Transverse colon (tissue), 4 donors: ENCODE results near the gene PCMTD2. TPM values are rescaled to one million over a fixed set of nuclear protein-coding genes. Genes with fewer than 3 reads are reported as not detected.
"Not testable (repeated sequence)": the region's sequence is repeated elsewhere in the genome, so short reads cannot be mapped to it uniquely, and the experiment has no call there.

Experiments used
- DNase-seq: peaks from one replicate; pipeline ENCODE4 v3.0.0-alpha.2; 2019
- H3K27ac ChIP-seq, 4 donors: fragments of 200-600 bp; sonication (generic); 2 replicates each; pipeline ENCODE4 v1.5.1; 2016 to 2018; ENCODE audit warnings: inconsistent platforms in 4 of 4
- H3K27me3 ChIP-seq: fragments of 200-600 bp; sonication (generic); 2 replicates; pipeline ENCODE4 v1.5.1; 2017; ENCODE audit warnings: inconsistent platforms
- H3K36me3 ChIP-seq, 4 donors: fragments of 200-600 bp; sonication (generic); 2 replicates each; pipeline ENCODE4 v1.5.1; 2017 to 2019; ENCODE audit warnings: inconsistent platforms in 4 of 4
- H3K4me1 ChIP-seq, 4 donors: fragments of 200-600 bp; sonication (generic); 2 replicates each; pipeline ENCODE4 v1.5.1; 2017 to 2020; ENCODE audit warnings: inconsistent platforms in 4 of 4
- H3K4me3 ChIP-seq, 4 donors: fragments of 200-600 bp; sonication (generic); 1 replicate in 1 of 4; 2 replicates in 3 of 4; pipeline versions ENCODE4 v1.5.1 to v1.6.1; 2017 to 2019; ENCODE audit warnings: inconsistent platforms in 4 of 4
- H3K9me3 ChIP-seq, 2 donors: fragments of 200-600 bp; sonication (generic); 2 replicates each; pipeline ENCODE4 v1.5.1; 2017 to 2019; ENCODE audit warnings: inconsistent platforms in 2 of 2
- EP300 ChIP-seq: sonication (generic); formaldehyde crosslinking; IDR thresholded peaks from one replicate; pipeline ENCODE4 v1.6.1; 2017; ENCODE audit warnings: antibody characterized with exemption, low read depth
- POLR2A ChIP-seq: fragments of 450-650 bp; IDR thresholded peaks from one replicate; pipeline ENCODE4 v1.6.1; 2016; ENCODE audit warnings: antibody characterized with exemption, mild to moderate bottlenecking, moderate library complexity
- POLR2AphosphoS5 ChIP-seq, 3 donors: sonication (generic); formaldehyde crosslinking; IDR thresholded peaks; one replicate each; pipeline ENCODE4 v1.6.1; 2016; ENCODE audit warnings: antibody characterized with exemption in 3 of 3
- WGBS, 2 donors: methylation state at CpG; one replicate each; pipeline ENCODE4 v1.1.5; 2018; ENCODE audit warnings: low coverage in 1 of 2; 5-methylcytosine and 5-hydroxymethylcytosine counted together
- in situ Hi-C, 4 donors: fragments of 200-750 bp; cut with MboI; loops; one replicate each; pipeline versions ENCODE4 v1.15.0 to v1.15.1; 2017; ENCODE audit warnings: low sequenced_read_pairs in 3 of 4, low pct_ligation_motif_present in 1 of 4, low pct_unique_long_range_greater_than_20kb in 1 of 4
- intact Hi-C: fragments of 100-400 bp; cut with DNase I; formaldehyde crosslinking; loops from one replicate; pipeline ENCODE4 v1.15.1; 2023; ENCODE audit warnings: low total_unique reads
- total RNA-seq, 4 donors: library from RNA; depleted of rRNA; stranded (reverse); fragments of >200 nt; gene quantifications; one replicate each; pipeline ENCODE4 v1.1.0, GENCODE V29; 2016
- TF ChIP-seq, protein P1 (sequence below), 5 experiments: fragments of 200-600 bp in 3 of 5; fragments of 450-650 bp in 2 of 5; sonication (generic) in 3 of 5; IDR thresholded peaks; 1 replicate in 2 of 5; 2 replicates in 3 of 5; pipeline ENCODE4 v1.5.1; 2016 to 2017; ENCODE audit warnings: antibody characterized with exemption in 5 of 5, inconsistent platforms in 3 of 5, mild to moderate bottlenecking in 2 of 5, moderate library complexity in 1 of 5

Gene PCMTD2
- total RNA-seq, 4 donors from 2014 or later: 17.6 to 55.3 (median 34.2) TPM

DNA sequence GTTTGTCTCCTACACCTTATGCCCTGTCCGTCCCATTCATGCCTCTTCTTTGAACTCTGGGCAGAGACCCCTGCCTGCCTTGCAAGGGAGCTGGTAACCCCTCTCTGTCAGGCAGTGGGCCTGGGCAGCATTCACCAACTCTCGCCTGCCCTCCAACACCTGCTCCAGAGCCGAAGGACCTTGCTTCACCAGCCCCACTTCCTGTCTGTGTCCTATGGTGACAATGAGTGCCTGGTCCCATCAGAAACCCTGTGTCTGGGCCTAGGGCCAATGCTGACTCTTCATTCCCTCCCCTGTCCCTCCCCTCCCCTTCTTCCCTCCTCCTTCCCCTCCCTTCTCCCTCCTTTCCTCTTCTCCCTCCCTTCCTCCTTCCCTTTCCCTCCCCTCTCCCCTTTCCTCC, 22.8 kb upstream of the PCMTD2 start:
- intact Hi-C loops (no loop called here), in situ Hi-C loops (no loop called here)
- Histone ChIP-seq H3K4me1 (peaks cover 0 to 11% (median 6%) of the 10 kb centered on the region in 4 donors), H3K27me3 (no peaks in the 10 kb centered on the region), H3K4me3 (no peak overlapping the region), H3K9me3 (no peaks in the 10 kb centered on the region), H3K27ac (no peak overlapping the region), H3K36me3 (no peaks in the 10 kb centered on the region)
- DNase-seq: no peak
- WGBS, 2 donors: 60 to 80% methylated on average over 2 to 3 of the region's 3 CpGs
- TF ChIP-seq POLR2AphosphoS5 (IDR thresholded peaks at IDR 0.05): no peak
- no peak for TF ChIP-seq EP300
- TF ChIP-seq POLR2A: no peak
- TF ChIP-seq, protein P1, sequence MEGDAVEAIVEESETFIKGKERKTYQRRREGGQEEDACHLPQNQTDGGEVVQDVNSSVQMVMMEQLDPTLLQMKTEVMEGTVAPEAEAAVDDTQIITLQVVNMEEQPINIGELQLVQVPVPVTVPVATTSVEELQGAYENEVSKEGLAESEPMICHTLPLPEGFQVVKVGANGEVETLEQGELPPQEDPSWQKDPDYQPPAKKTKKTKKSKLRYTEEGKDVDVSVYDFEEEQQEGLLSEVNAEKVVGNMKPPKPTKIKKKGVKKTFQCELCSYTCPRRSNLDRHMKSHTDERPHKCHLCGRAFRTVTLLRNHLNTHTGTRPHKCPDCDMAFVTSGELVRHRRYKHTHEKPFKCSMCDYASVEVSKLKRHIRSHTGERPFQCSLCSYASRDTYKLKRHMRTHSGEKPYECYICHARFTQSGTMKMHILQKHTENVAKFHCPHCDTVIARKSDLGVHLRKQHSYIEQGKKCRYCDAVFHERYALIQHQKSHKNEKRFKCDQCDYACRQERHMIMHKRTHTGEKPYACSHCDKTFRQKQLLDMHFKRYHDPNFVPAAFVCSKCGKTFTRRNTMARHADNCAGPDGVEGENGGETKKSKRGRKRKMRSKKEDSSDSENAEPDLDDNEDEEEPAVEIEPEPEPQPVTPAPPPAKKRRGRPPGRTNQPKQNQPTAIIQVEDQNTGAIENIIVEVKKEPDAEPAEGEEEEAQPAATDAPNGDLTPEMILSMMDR (IDR thresholded peaks at IDR 0.05): no peak

DNA sequence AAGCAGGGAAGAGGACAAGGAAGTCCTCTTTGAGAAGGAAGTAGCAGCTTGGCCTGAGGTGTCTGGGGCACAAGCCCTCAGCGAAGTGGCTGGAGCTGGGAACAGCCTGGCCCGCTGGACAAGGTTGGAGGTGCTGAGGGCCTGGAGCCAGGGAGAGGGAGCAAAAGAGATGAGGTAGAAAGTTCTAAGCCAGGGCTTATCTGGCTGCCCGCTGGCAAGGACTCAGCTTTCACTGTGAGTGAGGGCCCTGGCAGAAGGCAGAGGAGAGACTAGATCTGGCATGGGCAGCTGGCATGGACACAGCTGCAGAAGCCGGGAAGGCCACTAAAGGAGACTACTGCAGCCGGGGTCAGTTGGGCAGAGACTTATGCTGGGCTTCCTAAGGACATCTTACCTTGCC, 21.8 kb upstream of the PCMTD2 start:
- TF ChIP-seq POLR2A: no peak
- no peak for TF ChIP-seq POLR2AphosphoS5 (IDR thresholded peaks at IDR 0.05)
- TF ChIP-seq, protein P1 (IDR thresholded peaks at IDR 0.05): no peak
- no peak for TF ChIP-seq EP300
- Histone ChIP-seq H3K27me3 (no peaks in the 10 kb centered on the region), H3K4me1 (peaks cover 0 to 6% (median 3%) of the 10 kb centered on the region in 4 donors), H3K27ac (no peak overlapping the region), H3K9me3 (no peaks in the 10 kb centered on the region), H3K4me3 (no peak overlapping the region), H3K36me3 (no peaks in the 10 kb centered on the region)
- 82 to 87% methylated on average over 3 to 5 of the region's 5 CpGs for WGBS, 2 donors
- intact Hi-C loops: no loop called here
- in situ Hi-C loops: no loop called here
- DNase-seq: no peak

GRCh38 chr20:64234291-64234791, 21.2 kb upstream of the PCMTD2 start:
- Histone ChIP-seq H3K9me3 (no peaks in the 10 kb centered on the region), H3K27ac (no peak overlapping the region), H3K4me3 (no peak overlapping the region), H3K4me1 (peaks cover 0 to 2% (median 0%) of the 10 kb centered on the region in 4 donors), H3K27me3 (no peaks in the 10 kb centered on the region), H3K36me3 (no peaks in the 10 kb centered on the region)
- in situ Hi-C loops: no loop called here
- DNase-seq: no peak
- WGBS, 2 donors: 85% methylated on average over 11 of the region's 11 CpGs; no CpG with 5 or more reads in 1 of the 2 donors
- intact Hi-C loops: no loop called here
- TF ChIP-seq EP300 (no peak), POLR2AphosphoS5 (IDR thresholded peaks at IDR 0.05) (no peak), POLR2A (no peak)
- TF ChIP-seq, protein P1 (IDR thresholded peaks at IDR 0.05): no peak

DNA sequence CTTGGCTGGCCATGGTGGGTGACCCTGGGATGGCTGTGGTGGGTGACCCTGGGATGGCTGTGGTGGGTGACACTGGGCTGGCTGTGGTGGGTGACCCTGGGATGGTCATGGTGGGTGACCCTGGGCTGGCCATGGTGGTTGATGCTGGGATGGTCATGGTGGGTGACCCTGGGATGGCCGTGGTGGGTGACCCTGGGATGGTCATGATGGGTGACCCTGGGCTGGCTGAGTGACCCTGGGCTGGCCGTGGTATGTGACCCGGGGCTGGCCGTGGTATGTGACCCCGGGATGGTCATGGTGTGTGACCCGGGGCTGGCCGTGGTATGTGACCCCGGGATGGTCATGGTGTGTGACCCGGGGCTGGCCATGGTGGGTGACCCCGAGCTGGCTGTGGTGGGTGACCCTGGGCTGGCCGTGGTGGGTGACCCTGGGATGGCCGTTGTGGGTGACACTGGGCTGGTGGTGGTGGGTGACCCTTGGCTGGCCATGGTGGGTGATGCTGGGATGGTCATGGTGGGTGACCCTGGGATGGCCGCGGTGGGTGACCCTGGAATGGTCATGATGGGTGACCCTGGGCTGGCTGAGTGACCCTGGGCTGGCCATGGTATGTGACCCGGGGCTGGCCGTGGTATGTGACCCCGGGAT, 20.5 kb upstream of the PCMTD2 start:
- intact Hi-C loops, in situ Hi-C loops, H3K4me1 ChIP-seq, H3K36me3 ChIP-seq, DNase-seq, H3K4me3 ChIP-seq, H3K27me3 ChIP-seq, H3K27ac ChIP-seq, H3K9me3 ChIP-seq: not testable (repeated sequence)
- WGBS, 2 donors: 84 to 89% methylated on average over 5 to 12 of the region's 17 CpGs
